Panc1 (cell line): ENCODE data around the gene AGAP1. TPM values are rescaled to one million over a fixed set of nuclear protein-coding genes. Genes with fewer than 3 reads are reported as not detected.

ENCODE experiments used
- ATAC-seq: fragments of 200-7000 bp; cut with Tn5 transposase; 2 replicates; pipeline ENCODE4 v1.9.1; 2020; ENCODE audit warnings: mild to moderate bottlenecking, moderate library complexity
- BruUV-seq: library from RNA; stranded (reverse); fragments of 400-500 nt; replicated peaks from 2 replicates; lab custom pipeline; 2021; lab: Mats Ljungman, UMichigan
- CTCF ChIA-PET: fragments of 300-600 bp; sonication (Branson Sonifier 250); formaldehyde crosslinking; loops from one replicate; lab custom pipeline; 2022; ENCODE audit warnings: antibody characterized with exemption; lab: Charles Lee
- POLR2A ChIA-PET: fragments of 300-600 bp; sonication (Branson Sonifier 250); formaldehyde crosslinking; loops from one replicate; lab custom pipeline; 2022; ENCODE audit warnings: antibody characterized with exemption; lab: Charles Lee
- DNase-seq: peaks from one replicate; pipeline ENCODE4 v3.0.0-alpha.2; 2010; ENCODE audit warnings: low read depth, low spot score
- H3K27ac ChIP-seq: 2 replicates; pipeline ENCODE4 v1.5.1; 2011; ENCODE audit warnings: mild to moderate bottlenecking, low read length, inconsistent platforms
- H3K27me3 ChIP-seq: fragments of 200-500 bp; sonication (Bioruptor generic); 2 replicates; pipeline ENCODE4 v1.6.0; 2014; ENCODE audit warnings: low read length, inconsistent platforms; ENCODE audit not compliant: control insufficient read depth, insufficient read depth
- H3K36me3 ChIP-seq: fragments of 200-500 bp; sonication (Bioruptor generic); 2 replicates; pipeline ENCODE4 v1.5.1; 2014; ENCODE audit warnings: inconsistent platforms, mild to moderate bottlenecking, low read length, moderate library complexity; ENCODE audit not compliant: control insufficient read depth, insufficient read depth
- H3K4me1 ChIP-seq: 2 replicates; pipeline ENCODE4 v1.5.1; 2011; ENCODE audit warnings: inconsistent platforms, mild to moderate bottlenecking, low read length, moderate library complexity; ENCODE audit not compliant: control insufficient read depth, insufficient read depth
- H3K4me3 ChIP-seq, 2 experiments: 2 replicates each; pipeline ENCODE4 v1.5.1; 2011 to 2012; ENCODE audit warnings: low read depth in 2 of 2, low read length in 2 of 2, mild to moderate bottlenecking in 2 of 2, inconsistent platforms in 1 of 2, moderate library complexity in 1 of 2
- H3K9me3 ChIP-seq: fragments of 200-500 bp; sonication (Bioruptor generic); 2 replicates; pipeline ENCODE4 v1.5.1; 2014; ENCODE audit warnings: low read depth, mild to moderate bottlenecking, inconsistent platforms, low read length, moderate library complexity; ENCODE audit not compliant: control insufficient read depth, insufficient read depth
- CTCF ChIP-seq: fragments of 450-650 bp; IDR thresholded peaks from 2 replicates; pipeline ENCODE4 v1.5.1; 2017; ENCODE audit warnings: mild to moderate bottlenecking
- POLR2AphosphoS5 ChIP-seq: IDR thresholded peaks from 2 replicates; pipeline ENCODE4 v1.6.1; 2012; ENCODE audit warnings: mild to moderate bottlenecking, low read depth, low read length, moderate library complexity
- REST ChIP-seq, 2 experiments: IDR thresholded peaks; 2 replicates each; pipeline ENCODE4 v1.6.1; 2011 to 2012; ENCODE audit warnings: low read depth in 2 of 2, control low read depth in 1 of 2, low read length in 1 of 2, mild to moderate bottlenecking in 1 of 2, moderate library complexity in 1 of 2; ENCODE audit not compliant: insufficient read depth in 1 of 2
- SIN3A ChIP-seq: IDR thresholded peaks from 2 replicates; pipeline ENCODE4 v1.6.1; 2012; ENCODE audit warnings: low read depth, mild to moderate bottlenecking, low read length, moderate library complexity, borderline replicate concordance; ENCODE audit not compliant: insufficient read depth
- TCF7L2 ChIP-seq: IDR thresholded peaks from 2 replicates; pipeline ENCODE4 v1.6.1; 2011; ENCODE audit warnings: mild to moderate bottlenecking, low read depth, low read length, inconsistent platforms
- in situ Hi-C: cut with HindIII; loops from 2 replicates; pipeline ENCODE4 v1.10.0; 2016; ENCODE audit warnings: low sequenced_read_pairs, low pct_unique_long_range_greater_than_20kb
- intact Hi-C: fragments of 100-400 bp; cut with micrococcal nuclease; formaldehyde crosslinking; loops from one replicate; pipeline ENCODE4 v1.10.0; 2022; ENCODE audit not compliant: unreplicated experiment
- total RNA-seq: library from RNA; stranded (reverse); gene quantifications from one replicate; pipeline ENCODE4 v1.2.1, GENCODE V29; 2021; ENCODE audit not compliant: unreplicated experiment

The AGAP1 gene
- total RNA-seq, 1 experiment from 2014 or later = 38.9 TPM

GRCh38 chr2:235879116-235879515 lies 385.3 kb downstream of the AGAP1 start:
- Histone ChIP-seq H3K27ac (no peak overlapping the region), H3K27me3 (no peaks in the 10 kb centered on the region), H3K36me3 (no peaks in the 10 kb centered on the region), H3K9me3 (no peaks in the 10 kb centered on the region), H3K4me3 (no peak overlapping the region), H3K4me1 (no peaks in the 10 kb centered on the region)
- intact Hi-C loops = no loop called here
- CTCF ChIA-PET = interaction anchor here (0.5 kb wide), 1 partner anchor 12 kb away, joined by 3 read pairs; no protein-coding TSS in a partner anchor
- no peak for DNase-seq
- in situ Hi-C loops = no loop called here
- TF ChIP-seq REST (IDR thresholded peaks at IDR 0.05; ENCODE audit: insufficient read depth in 1 of 2, low read depth in 2 of 2, low read length in 1 of 2) = no peak
- no peak for TF ChIP-seq CTCF
- TF ChIP-seq POLR2AphosphoS5 = no peak
- no peak for TF ChIP-seq SIN3A
- no peak for TF ChIP-seq TCF7L2
- no peak for ATAC-seq
- POLR2A ChIA-PET = no interaction called here
- no TSS peak for BruUV-seq

- Histone ChIP-seq H3K9me3 (no peaks in the 10 kb centered on the region), H3K4me1 (no peaks in the 10 kb centered on the region), H3K27me3 (no peaks in the 10 kb centered on the region), H3K27ac (no peak overlapping the region), H3K4me3 (no peak overlapping the region), H3K36me3 (no peaks in the 10 kb centered on the region)
- in situ Hi-C loops = no loop called here
- ChIA-PET CTCF (no interaction called here), POLR2A (no interaction called here)
- no peak for TF ChIP-seq SIN3A
- no peak for TF ChIP-seq TCF7L2
- no peak for TF ChIP-seq POLR2AphosphoS5
- no peak for TF ChIP-seq REST (IDR thresholded peaks at IDR 0.05; ENCODE audit: insufficient read depth in 1 of 2, low read depth in 2 of 2, low read length in 1 of 2)
- TF ChIP-seq CTCF = no peak
- BruUV-seq = no TSS peak
- intact Hi-C loops = no loop called here
- no peak for DNase-seq
- no peak for ATAC-seq
These were observed 389.8 kb downstream of the AGAP1 start for GRCh38 chr2:235883675-235884074.
